DND-41 (cell line): ENCODE data around the gene CTNNA3.

Experiments used
- ATAC-seq: fragments of 200-7000 bp; cut with Tn5 transposase; 3 replicates; pipeline ENCODE4 v1.9.1; 2021; ENCODE audit warnings: low read depth; ENCODE audit not compliant: insufficient read depth
- DNase-seq: peaks from one replicate; pipeline ENCODE4 v3.0.0-alpha.2; 2020
- H2AFZ ChIP-seq: 2 replicates; pipeline ENCODE4 v1.6.0; 2012; ENCODE audit warnings: low read depth, low read length
- H3K27ac ChIP-seq: 2 replicates; pipeline ENCODE4 v1.5.1; 2012; ENCODE audit warnings: low read length, inconsistent platforms
- H3K27me3 ChIP-seq: fragments of 200-600 bp; sonication (generic); 2 replicates; pipeline ENCODE4 v1.6.0; 2012; ENCODE audit warnings: low read length, mild to moderate bottlenecking, inconsistent platforms; ENCODE audit not compliant: insufficient read depth, poor library complexity
- H3K36me3 ChIP-seq: 2 replicates; pipeline ENCODE4 v1.5.1; 2012; ENCODE audit warnings: low read length, inconsistent platforms; ENCODE audit not compliant: insufficient read depth
- H3K4me1 ChIP-seq: 2 replicates; pipeline ENCODE4 v1.5.1; 2012; ENCODE audit warnings: mild to moderate bottlenecking, low read length; ENCODE audit not compliant: insufficient read depth
- H3K4me2 ChIP-seq: 2 replicates; pipeline ENCODE4 v1.6.0; 2012; ENCODE audit warnings: mild to moderate bottlenecking, moderate library complexity, low read length, inconsistent platforms; ENCODE audit not compliant: insufficient read depth
- H3K4me3 ChIP-seq, 2 experiments: fragments of 200-600 bp in 1 of 2; shearing (Covaris generic) in 1 of 2; 2 replicates each; pipeline ENCODE4 v1.5.1; 2012 to 2016; ENCODE audit warnings: inconsistent platforms in 2 of 2, low read length in 2 of 2, mild to moderate bottlenecking in 2 of 2, low read depth in 1 of 2, moderate library complexity in 1 of 2
- H3K79me2 ChIP-seq: 2 replicates; pipeline ENCODE4 v1.6.0; 2012; ENCODE audit warnings: low read length, inconsistent platforms; ENCODE audit not compliant: insufficient read depth
- H3K9ac ChIP-seq: 2 replicates; pipeline ENCODE4 v1.6.0; 2012; ENCODE audit warnings: low read depth, mild to moderate bottlenecking, inconsistent platforms, low read length, moderate library complexity
- H3K9me3 ChIP-seq: 2 replicates; pipeline ENCODE4 v1.5.1; 2012; ENCODE audit warnings: low read length, moderate library complexity, mild to moderate bottlenecking, inconsistent platforms; ENCODE audit not compliant: insufficient read depth, severe bottlenecking
- H4K20me1 ChIP-seq: 2 replicates; pipeline ENCODE4 v1.6.0; 2012; ENCODE audit warnings: low read length; ENCODE audit not compliant: insufficient read depth
- CTCF ChIP-seq: IDR thresholded peaks from 2 replicates; pipeline ENCODE4 v1.5.1; 2012; ENCODE audit warnings: borderline replicate concordance, low read length, moderate library complexity, mild to moderate bottlenecking; ENCODE audit not compliant: poor library complexity, severe bottlenecking; ENCODE audit errors: extremely low read depth
- EZH2 ChIP-seq: IDR thresholded peaks from 3 replicates; pipeline ENCODE4 v1.6.1; 2012; ENCODE audit warnings: borderline replicate concordance, low read depth, mild to moderate bottlenecking, moderate library complexity, low read length, inconsistent platforms; ENCODE audit not compliant: severe bottlenecking

The CTNNA3 gene

GRCh38 chr10:65945061-65945460, 1750.9 kb downstream of the CTNNA3 start:
- no peak overlapping the region for H3K9ac ChIP-seq
- no peaks in the 10 kb centered on the region for H3K4me1 ChIP-seq
- no peaks in the 10 kb centered on the region for H3K36me3 ChIP-seq
- no peak for DNase-seq
- H4K20me1 ChIP-seq: no peaks in the 10 kb centered on the region
- TF ChIP-seq EZH2: no peak
- TF ChIP-seq CTCF: no peak
- no peaks in the 10 kb centered on the region for H3K9me3 ChIP-seq
- H2AFZ ChIP-seq: no peak overlapping the region
- no peak overlapping the region for H3K27ac ChIP-seq
- H3K79me2 ChIP-seq: no peaks in the 10 kb centered on the region
- H3K4me2 ChIP-seq: no peak overlapping the region
- no peak overlapping the region for H3K4me3 ChIP-seq
- no peak for ATAC-seq
- H3K27me3 ChIP-seq: no peaks in the 10 kb centered on the region

- H3K27me3 ChIP-seq: no peaks in the 10 kb centered on the region
- H3K9ac ChIP-seq: no peak overlapping the region
- no peaks in the 10 kb centered on the region for H3K36me3 ChIP-seq
- H3K4me2 ChIP-seq: no peak overlapping the region
- no peaks in the 10 kb centered on the region for H3K9me3 ChIP-seq
- no peak overlapping the region for H2AFZ ChIP-seq
- H3K4me1 ChIP-seq: no peaks in the 10 kb centered on the region
- no peak for ATAC-seq
- no peak for DNase-seq
- H3K27ac ChIP-seq: no peak overlapping the region
- TF ChIP-seq CTCF (no peak), EZH2 (no peak)
- H3K79me2 ChIP-seq: no peaks in the 10 kb centered on the region
- no peak overlapping the region for H3K4me3 ChIP-seq
- H4K20me1 ChIP-seq: no peaks in the 10 kb centered on the region
Observed at GRCh38 chr10:65943451-65943850, 1752.5 kb downstream of the CTNNA3 start.

- Histone ChIP-seq H2AFZ (no peak overlapping the region), H3K36me3 (no peaks in the 10 kb centered on the region)
- DNase-seq: no peak
Observed at GRCh38 chr10:65940816-65941662, 1755.0 kb downstream of the CTNNA3 start.

More at GRCh38 chr10:65940816-65941662, 1755.0 kb downstream of the CTNNA3 start:
- Histone ChIP-seq H3K79me2 (no peaks in the 10 kb centered on the region), H3K9me3 (no peaks in the 10 kb centered on the region), H3K9ac (no peak overlapping the region), H3K27ac (no peak overlapping the region), H3K4me1 (no peaks in the 10 kb centered on the region), H3K27me3 (no peaks in the 10 kb centered on the region), H3K4me3 (no peak overlapping the region), H4K20me1 (no peaks in the 10 kb centered on the region), H3K4me2 (no peak overlapping the region)
- ATAC-seq: no peak
- TF ChIP-seq CTCF (no peak), EZH2 (no peak)
